HG03064 (cell line): Measurements from ENCODE around the gene CORO2B.

ENCODE experiments used
- ATAC-seq: cut with Tn5 transposase; IDR thresholded peaks from one replicate; pipeline ENCODE4 v1.9.1; 2021; ENCODE audit warnings: low read depth; ENCODE audit not compliant: unreplicated experiment

CORO2B gene

GRCh38 chr15:68623301-68623892 lies 44.6 kb downstream of the CORO2B start:
- ATAC-seq = no peak

GRCh38 chr15:68625853-68626252 lies 47.1 kb downstream of the CORO2B start:
- no peak for ATAC-seq

- no peak for ATAC-seq
These were observed 47.5 kb downstream of the CORO2B start for GRCh38 chr15:68626283-68626682.

GRCh38 chr15:68626739-68627138 lies 47.9 kb downstream of the CORO2B start:
- ATAC-seq = no peak

GRCh38 chr15:68627476-68627875 lies 48.7 kb downstream of the CORO2B start:
- ATAC-seq = no peak

GRCh38 chr15:68627995-68628394 lies 49.2 kb downstream of the CORO2B start:
- ATAC-seq = no peak

- no peak for ATAC-seq
These were observed 50.9 kb downstream of the CORO2B start for GRCh38 chr15:68629519-68630210.

GRCh38 chr15:68630211-68630555 lies 51.4 kb downstream of the CORO2B start:
- ATAC-seq = no peak

GRCh38 chr15:68630836-68631235 lies 52.0 kb downstream of the CORO2B start:
- ATAC-seq = no peak

- no peak for ATAC-seq
These were observed 52.8 kb downstream of the CORO2B start for GRCh38 chr15:68631601-68632051.

- ATAC-seq = no peak
These were observed 53.3 kb downstream of the CORO2B start for GRCh38 chr15:68632101-68632500.

GRCh38 chr15:68633231-68634121 lies 54.7 kb downstream of the CORO2B start:
- ATAC-seq = no peak

- ATAC-seq = no peak
These were observed 55.3 kb downstream of the CORO2B start for GRCh38 chr15:68634122-68634482.

- ATAC-seq = no peak
These were observed 55.7 kb downstream of the CORO2B start for GRCh38 chr15:68634531-68634930.

- ATAC-seq = no peak
These were observed 56.3 kb downstream of the CORO2B start for GRCh38 chr15:68635141-68635540.

- no peak for ATAC-seq
These were observed 57.5 kb downstream of the CORO2B start for GRCh38 chr15:68636256-68636655.

GRCh38 chr15:68637767-68638404 lies 59.1 kb downstream of the CORO2B start:
- no peak for ATAC-seq

- no peak for ATAC-seq
These were observed 60.2 kb downstream of the CORO2B start for GRCh38 chr15:68638953-68639515.

- no peak for ATAC-seq
These were observed 61.3 kb downstream of the CORO2B start for GRCh38 chr15:68639926-68640600.

GRCh38 chr15:68640791-68641331 lies 62.1 kb downstream of the CORO2B start:
- no peak for ATAC-seq
